ENCODE results near the gene LYSET. TPM values are rescaled to one million over a fixed set of nuclear protein-coding genes. Genes with fewer than 3 reads are reported as not detected.

LYSET gene
- total and polyA plus RNA-seq, 2 of the 4 experiments (the other 2 are of a cell fraction), result 6.3 to 10.2 TPM

DNA sequence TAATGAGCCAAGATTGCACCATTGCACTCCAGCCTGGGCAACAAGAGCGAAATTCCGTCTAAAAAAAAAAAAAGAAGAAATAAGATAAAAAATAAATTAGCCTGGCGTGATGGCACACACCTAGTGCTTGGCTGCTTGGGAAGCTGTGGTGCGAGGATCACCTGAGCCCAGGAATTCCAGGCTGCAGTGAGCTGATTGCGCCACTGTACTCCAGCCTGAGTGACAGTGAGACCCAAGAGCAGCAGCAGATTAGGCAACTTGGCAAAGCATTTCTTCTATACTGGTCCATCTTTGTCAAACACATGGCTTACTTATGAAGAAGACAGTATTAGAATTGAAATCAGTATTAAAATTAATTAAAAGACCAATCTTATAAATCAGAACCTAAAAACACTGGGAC lies 15.4 kb downstream of the LYSET start:
- no peak overlapping the region for H4K5ac ChIP-seq (ENCODE audit: low read depth, low read length)
- DNase-seq (no peak), ATAC-seq (ENCODE audit: low read depth) (no peak)
- H2AFZ ChIP-seq (replicated peaks; ENCODE audit: low read length, poor library complexity), result no peak overlapping the region
- H3K23ac ChIP-seq (ENCODE audit: low read depth, low read length), result no peak overlapping the region
- no peak overlapping the region for H4K8ac ChIP-seq (ENCODE audit: low read depth in 2 of 2, low read length in 2 of 2)
- no peak overlapping the region for H3K9ac ChIP-seq (ENCODE audit: low read depth, low read length)
- WGBS, 2 experiments (ENCODE audit: extremely low coverage in 2 of 2, insufficient read length in 1 of 2), result 90% methylated on average over 2 of the region's 5 CpGs; no CpG with 5 or more reads in 1 of the 2 experiments
- H3K56ac ChIP-seq (ENCODE audit: extremely low read depth, insufficient read depth, low read length), result no peak overlapping the region
- BruUV-seq (replicated peaks), result no TSS peak
- no peak overlapping the region for H2BK20ac ChIP-seq (ENCODE audit: low read depth, low read length)
- CTCF ChIA-PET, result no interaction called here
- H3K18ac ChIP-seq (ENCODE audit: low read depth, low read length), result no peak overlapping the region
- H2AK9ac ChIP-seq (replicated peaks; ENCODE audit: low read depth, low read length, poor library complexity), result no peak overlapping the region
- H2BK5ac ChIP-seq (ENCODE audit: low read depth, low read length, poor library complexity, severe bottlenecking), result no peak overlapping the region
- no peak overlapping the region for H3K4me3 ChIP-seq (ENCODE audit: insufficient read depth, low read depth, low read length)
- 0 out of 2 replicates have a peak, but pooled peaks cover 1% of the 10 kb centered on the region for H3K36me3 ChIP-seq (ENCODE audit: control insufficient read depth, insufficient read depth, low read length)
- H2AK5ac ChIP-seq (ENCODE audit: low read depth, low read length), result no peak overlapping the region
- no peaks in the 10 kb centered on the region for H4K20me1 ChIP-seq (ENCODE audit: insufficient read depth, low read length)
- in situ Hi-C loops (cut with MboI; ENCODE audit: low sequenced_read_pairs) (no loop called here), dilution Hi-C loops (cut with HindIII; ENCODE audit: low sequenced_read_pairs, unreplicated experiment) (no loop called here), intact Hi-C loops (cut with micrococcal nuclease) (no loop called here)
- no peak overlapping the region for H4K91ac ChIP-seq (ENCODE audit: insufficient read depth, low read depth, low read length)
- no peak overlapping the region for H3K27ac ChIP-seq (ENCODE audit: insufficient read depth, low read length)
- no peak overlapping the region for H3K4ac ChIP-seq (ENCODE audit: low read depth, low read length)
- no peak overlapping the region for H2BK15ac ChIP-seq (ENCODE audit: low read depth, low read length)
- no peak for TF ChIP-seq CTCF (conservative IDR thresholded peaks at IDR 0.05; ENCODE audit: low read depth, low read length)
- no peak for TF ChIP-seq POLR2A (IDR thresholded peaks at IDR 0.05; ENCODE audit: low read depth, low read length)
- TF ChIP-seq BHLHE40 (IDR thresholded peaks at IDR 0.05; ENCODE audit: low read depth, low read length), result no peak
- no peak for TF ChIP-seq CEBPB (IDR thresholded peaks at IDR 0.05; ENCODE audit: low read depth, low read length)
- TF ChIP-seq SMC3 (IDR thresholded peaks at IDR 0.05; ENCODE audit: low read depth, low read length), result no peak
- TF ChIP-seq FOS (IDR thresholded peaks at IDR 0.05; ENCODE audit: low read depth, low read length), result no peak
- no peak for TF ChIP-seq MAZ (IDR thresholded peaks at IDR 0.05; ENCODE audit: borderline replicate concordance, low read depth, low read length)
- TF ChIP-seq NFE2L2 (IDR thresholded peaks at IDR 0.05; ENCODE audit: low read depth, low read length), result no peak
- TF ChIP-seq RAD21 (IDR thresholded peaks at IDR 0.05; ENCODE audit: low read length), result no peak
- no peak for TF ChIP-seq MXI1 (IDR thresholded peaks at IDR 0.05; ENCODE audit: borderline replicate concordance, low read depth, low read length)
- TF ChIP-seq RFX5 (IDR thresholded peaks at IDR 0.05; ENCODE audit: low read depth, low read length), result no peak
- no peak for TF ChIP-seq CHD1 (IDR thresholded peaks at IDR 0.05; ENCODE audit: low read depth, low read length)
- TF ChIP-seq RCOR1 (IDR thresholded peaks at IDR 0.05; ENCODE audit: insufficient replicate concordance, low read length), result no peak
- no peak for TF ChIP-seq ELK1 (IDR thresholded peaks at IDR 0.05; ENCODE audit: borderline replicate concordance, low read depth, low read length)
- no peak for TF ChIP-seq MAFK (IDR thresholded peaks at IDR 0.05; ENCODE audit: low read depth, low read length)
- TF ChIP-seq USF2 (IDR thresholded peaks at IDR 0.05; ENCODE audit: low read depth, low read length), result no peak
- POLR2A ChIA-PET (ENCODE audit: unreplicated experiment), result no interaction called here
- no peaks in the 10 kb centered on the region for H3K4me1 ChIP-seq (ENCODE audit: control insufficient read depth, insufficient read depth, low read length)
- H3K14ac ChIP-seq (replicated peaks; ENCODE audit: low read depth, low read length), result no peak overlapping the region
- no peaks in the 10 kb centered on the region for H3K9me3 ChIP-seq (ENCODE audit: control insufficient read depth, insufficient read depth, low read length)
- no peaks in the 10 kb centered on the region for H3K27me3 ChIP-seq (ENCODE audit: control insufficient read depth, insufficient read depth, low read length)
- no peak overlapping the region for H2BK120ac ChIP-seq (ENCODE audit: low read depth, low read length)
- no peaks in the 10 kb centered on the region for H3K9me1 ChIP-seq (ENCODE audit: insufficient read depth, low read length)
- H3K79me1 ChIP-seq (ENCODE audit: low read depth in 1 of 2, low read length in 2 of 2), result peaks cover 6 to 15% of the 10 kb centered on the region in 2 experiments; a peak in 3 of 4 replicates
- no peak overlapping the region for H3K4me2 ChIP-seq (ENCODE audit: low read depth, low read length)

All from IMR-90 (cell line).